ENCODE results near the gene MCTS1.
A peak's percentile ranks its signal among the peaks of the same experiment; 100 is the strongest.
"Not testable (repeated sequence)": the region's sequence is repeated elsewhere in the genome, so short reads cannot be mapped to it uniquely, and the experiment has no call there.

MCTS1 gene, protein sequence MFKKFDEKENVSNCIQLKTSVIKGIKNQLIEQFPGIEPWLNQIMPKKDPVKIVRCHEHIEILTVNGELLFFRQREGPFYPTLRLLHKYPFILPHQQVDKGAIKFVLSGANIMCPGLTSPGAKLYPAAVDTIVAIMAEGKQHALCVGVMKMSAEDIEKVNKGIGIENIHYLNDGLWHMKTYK

DNA sequence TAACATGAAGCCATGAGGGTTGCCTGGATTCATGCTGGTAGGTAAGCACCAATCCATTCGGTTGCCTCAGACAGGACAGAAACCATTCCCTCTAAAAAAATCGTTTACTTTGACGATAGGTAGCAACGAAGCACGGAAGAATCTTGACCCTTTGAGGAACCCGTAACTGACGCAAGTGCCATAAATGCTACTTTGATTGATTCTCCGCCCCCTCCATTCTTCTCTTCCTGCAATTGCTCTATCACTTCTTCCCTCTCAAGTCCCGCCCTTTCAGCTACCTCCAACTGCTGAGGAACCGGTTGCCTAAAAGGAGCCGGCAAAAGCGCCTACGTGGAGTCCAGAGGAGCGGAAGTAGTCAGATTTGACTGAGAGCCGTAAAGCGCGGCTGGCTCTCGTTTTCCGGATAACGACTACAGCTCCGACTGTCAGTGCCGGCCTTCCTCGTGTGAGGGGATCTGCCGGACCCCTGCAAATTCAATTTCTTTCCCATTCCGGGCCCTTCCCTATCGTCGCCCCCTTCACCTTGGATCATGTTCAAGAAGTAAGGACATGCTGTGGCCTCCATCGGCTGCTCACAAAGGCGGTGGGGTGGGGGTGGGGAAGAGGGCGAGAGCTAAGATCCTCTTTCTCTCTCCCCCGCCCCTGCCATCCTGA is at the start of gene MCTS1:
Gene MCTS1, plus strand, starts transcription at position 395 of the 654 bp plus-strand sequence. Its CDS starts 136 bp downstream, at position 531.
- ATAC-seq (peak; percentile 97), DNase-seq (peak; percentile 68 to 85)
- Mint-ChIP-seq H3K27ac (peak within 1 kb of the TSS; percentile 99), H3K9me3 (no peaks in the 10 kb centered on the region), H3K4me3 (peak within 1 kb of the TSS; percentile 97 to 99), H3K27me3 (no peaks in the 10 kb centered on the region), H3K4me1 (no peaks in the 10 kb centered on the region)

DNA sequence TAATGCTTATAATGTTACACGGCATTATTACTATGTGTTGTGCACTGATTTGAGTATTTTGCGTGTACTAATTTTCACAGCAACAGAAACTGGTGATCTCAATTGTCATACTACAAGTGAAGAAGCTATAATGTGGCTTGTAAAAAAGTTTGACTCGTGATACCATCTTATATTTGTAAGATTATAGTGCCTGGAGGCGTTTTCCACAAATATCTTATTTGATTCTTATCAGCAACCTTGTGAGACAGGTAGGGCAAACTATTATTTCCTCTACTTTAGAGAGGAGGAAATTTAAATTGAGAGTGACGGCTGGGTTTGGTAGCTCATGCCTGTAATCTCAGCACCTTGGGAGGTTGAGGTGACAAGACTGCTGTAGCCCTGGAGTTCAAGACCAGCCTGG is 47.6 kb upstream of the MCTS1 start:
- Mint-ChIP-seq H3K27ac (no peak overlapping the region), H3K4me1 (peaks cover 5% of the 10 kb centered on the region), H3K27me3 (no peaks in the 10 kb centered on the region), H3K4me3 (no peak overlapping the region), H3K9me3 (no peaks in the 10 kb centered on the region)
- ATAC-seq (no peak), DNase-seq (no peak)

DNA sequence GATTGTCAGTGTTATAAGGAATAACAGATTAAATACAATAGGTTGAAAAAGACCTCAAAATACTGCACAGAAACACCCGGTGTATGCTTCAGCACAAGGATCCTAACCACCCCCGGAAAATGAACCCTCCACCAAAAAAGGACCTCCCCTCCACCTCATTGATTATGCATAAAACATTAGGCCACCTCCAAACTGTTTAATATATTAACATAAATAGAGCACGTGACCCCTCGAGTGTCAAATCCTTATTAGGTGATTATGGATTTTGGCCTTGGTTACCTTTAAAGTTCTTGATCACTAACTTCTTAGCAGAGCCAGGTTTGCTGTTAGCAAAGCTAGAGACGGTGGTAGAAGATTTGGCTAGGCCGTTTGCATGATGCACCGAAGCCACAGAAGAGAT is 44.1 kb upstream of the MCTS1 start:
- Mint-ChIP-seq H3K27me3 (no peaks in the 10 kb centered on the region), H3K4me1 (peaks cover 8% of the 10 kb centered on the region), H3K4me3 (peak overlapping the region; percentile 99 to 100), H3K27ac (peak overlapping the region; percentile 72 to 99), H3K9me3 (no peaks in the 10 kb centered on the region)
- no peak for ATAC-seq
- peak in 1 of 2 donors; percentile 1 for DNase-seq

DNA sequence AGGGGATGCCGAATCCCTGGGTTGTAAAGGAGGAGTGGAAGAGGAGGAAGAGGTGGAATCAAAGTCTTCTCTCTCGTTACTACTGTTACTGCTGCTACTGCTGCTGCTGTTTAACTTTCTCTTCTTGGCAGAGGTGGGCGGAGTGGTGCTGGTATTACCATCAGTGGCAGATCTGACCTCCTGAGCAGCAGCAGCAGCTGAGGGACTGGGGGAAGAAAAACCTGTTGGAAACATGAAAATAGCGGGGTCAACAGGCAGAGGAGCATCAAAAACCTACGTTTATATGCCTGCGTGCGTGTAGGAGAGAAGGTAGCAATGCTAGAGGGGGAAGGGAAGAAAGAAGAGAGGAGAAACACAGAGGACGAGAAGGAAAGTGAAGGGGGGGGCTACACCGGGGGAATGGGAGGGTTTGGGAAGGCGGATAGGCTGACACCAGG is 43.5 kb upstream of the MCTS1 start:
- peak; percentile 39 to 41 for DNase-seq
- Mint-ChIP-seq H3K4me1 (peaks cover 6% of the 10 kb centered on the region), H3K9me3 (no peaks in the 10 kb centered on the region), H3K27me3 (no peaks in the 10 kb centered on the region), H3K4me3 (peak overlapping the region; percentile 99 to 100), H3K27ac (peak overlapping the region; percentile 99 to 100)
- ATAC-seq: peak; percentile 74

DNA sequence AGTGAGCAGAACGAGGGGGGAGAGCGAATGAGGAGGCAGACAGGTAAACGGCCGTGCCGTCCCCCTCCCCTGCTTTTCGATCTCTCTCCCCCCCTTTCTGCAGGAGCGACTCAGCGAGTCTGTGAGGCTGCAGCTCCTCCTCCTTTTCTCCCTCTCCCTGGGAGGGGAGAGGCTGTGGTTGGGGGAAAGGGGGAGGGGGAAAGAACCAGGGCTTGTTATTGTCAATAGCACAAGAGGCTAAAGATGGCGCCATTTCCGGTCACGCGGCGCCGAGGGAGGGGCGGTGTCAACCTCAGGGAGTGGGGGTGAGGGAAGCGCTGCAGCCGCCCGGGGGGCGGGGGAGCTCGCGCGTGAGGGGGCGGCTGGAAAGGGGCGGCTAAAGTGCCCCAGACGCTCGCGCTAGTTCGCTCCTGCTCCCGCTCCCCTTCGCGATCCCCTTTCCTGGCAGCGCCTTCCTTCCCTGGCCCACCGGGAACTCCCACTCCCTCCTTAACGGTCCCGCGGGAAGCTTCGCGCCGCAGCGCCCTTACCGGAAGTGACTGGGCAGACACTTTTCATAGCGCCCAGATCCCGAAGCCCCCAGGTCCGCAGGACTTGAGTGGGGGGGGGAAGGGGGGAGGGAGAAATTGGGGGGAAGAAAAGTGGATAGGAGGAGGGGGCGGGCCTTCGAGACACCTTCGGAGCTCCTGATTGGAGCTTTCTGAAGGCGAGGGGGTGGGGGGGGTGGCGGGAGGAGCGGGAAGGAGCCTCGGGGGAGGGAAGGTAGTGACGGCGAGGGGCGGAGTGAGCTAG is 42.9 kb upstream of the MCTS1 start, which contains the start of gene CUL4B:
Gene CUL4B, minus strand, starts transcription at position 121 of the 792 bp plus-strand sequence. CDS start 324 bp downstream, outside the sequence.
- Mint-ChIP-seq H3K27ac (peak within 1 kb of the TSS; percentile 99 to 100), H3K9me3 (no peaks in the 10 kb centered on the region), H3K4me1 (peaks cover 6% of the 10 kb centered on the region), H3K27me3 (no peaks in the 10 kb centered on the region), H3K4me3 (peak within 1 kb of the TSS; percentile 99 to 100)
- ATAC-seq: peak; percentile 92
- peak; percentile 86 to 92 for DNase-seq

DNA sequence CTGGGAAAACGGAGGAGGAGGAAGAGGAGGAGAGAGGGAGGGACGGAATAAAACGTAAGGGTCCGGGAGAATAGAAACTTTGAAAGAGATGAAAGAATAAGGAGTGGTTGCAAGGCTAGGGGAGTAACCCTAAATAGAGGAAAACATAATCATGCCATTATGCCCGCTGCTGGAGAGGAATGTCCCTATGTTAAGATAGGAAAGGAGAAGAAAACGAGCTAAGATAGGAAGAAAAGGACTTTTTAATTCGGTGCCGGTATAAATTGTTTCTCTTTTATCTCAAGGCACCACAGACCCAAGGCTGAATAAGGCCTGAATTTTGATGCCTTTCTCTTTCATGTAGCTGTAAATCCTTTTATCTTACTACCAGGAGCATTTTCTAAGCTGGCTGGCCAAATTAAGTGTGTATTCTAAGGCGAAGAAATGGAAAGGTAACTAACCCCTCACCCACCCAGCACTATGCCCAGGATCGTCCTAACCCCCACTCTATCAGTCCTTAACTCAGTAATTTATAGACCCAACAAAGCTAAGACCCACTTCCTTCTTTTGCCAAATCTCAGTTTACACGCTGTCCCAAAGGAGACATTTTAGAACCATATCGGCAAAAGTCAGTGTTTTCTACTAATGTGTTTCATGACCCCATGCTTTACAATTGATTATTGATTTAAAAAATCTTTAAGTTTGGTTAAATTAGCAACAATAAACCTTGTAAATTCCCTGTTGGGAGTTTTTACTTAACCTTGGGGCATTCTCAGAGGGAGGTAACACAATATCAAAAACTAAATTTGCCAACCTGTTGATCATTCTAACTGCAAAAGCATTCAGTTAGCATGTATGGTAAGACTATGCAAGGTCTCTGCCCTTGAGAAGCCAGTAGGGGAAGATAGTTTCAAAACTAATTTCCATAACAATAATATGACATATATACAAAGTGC is 42.0 kb upstream of the MCTS1 start:
- peak overlapping the region; percentile 99 to 100 for H3K27ac Mint-ChIP-seq
- H3K9me3 Mint-ChIP-seq: no peaks in the 10 kb centered on the region
- DNase-seq (peak in 1 of 2 donors; percentile 1), ATAC-seq (no peak)
- no peaks in the 10 kb centered on the region for H3K27me3 Mint-ChIP-seq
- peak overlapping the region; percentile 99 to 100 for H3K4me3 Mint-ChIP-seq
- peaks cover 6% of the 10 kb centered on the region for H3K4me1 Mint-ChIP-seq

DNA sequence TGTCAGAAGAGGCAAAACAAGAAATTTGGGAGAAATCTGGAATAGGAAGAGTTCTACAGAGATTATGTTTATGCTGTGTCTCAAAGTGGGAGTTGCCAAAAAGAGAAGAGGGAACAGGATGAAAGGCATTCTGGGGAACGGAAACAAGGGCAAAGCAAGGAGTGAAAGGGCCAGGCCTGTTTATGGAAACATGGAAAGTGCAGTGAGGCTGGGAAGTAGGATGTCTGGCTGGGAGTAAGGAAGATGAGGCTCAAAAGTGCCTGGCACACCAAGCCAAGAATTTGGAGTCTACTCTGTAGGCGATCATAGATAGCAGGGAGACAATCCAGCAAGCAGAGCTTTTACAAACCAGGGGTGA is 41.4 kb upstream of the MCTS1 start:
- peak overlapping the region in 1 of 2 donors; percentile 2 for H3K27ac Mint-ChIP-seq
- peaks cover 6% of the 10 kb centered on the region for H3K4me1 Mint-ChIP-seq
- no peaks in the 10 kb centered on the region for H3K9me3 Mint-ChIP-seq
- DNase-seq (no peak), ATAC-seq (no peak)
- peak overlapping the region in 1 of 2 donors; percentile 13 for H3K4me3 Mint-ChIP-seq
- no peaks in the 10 kb centered on the region for H3K27me3 Mint-ChIP-seq

DNA sequence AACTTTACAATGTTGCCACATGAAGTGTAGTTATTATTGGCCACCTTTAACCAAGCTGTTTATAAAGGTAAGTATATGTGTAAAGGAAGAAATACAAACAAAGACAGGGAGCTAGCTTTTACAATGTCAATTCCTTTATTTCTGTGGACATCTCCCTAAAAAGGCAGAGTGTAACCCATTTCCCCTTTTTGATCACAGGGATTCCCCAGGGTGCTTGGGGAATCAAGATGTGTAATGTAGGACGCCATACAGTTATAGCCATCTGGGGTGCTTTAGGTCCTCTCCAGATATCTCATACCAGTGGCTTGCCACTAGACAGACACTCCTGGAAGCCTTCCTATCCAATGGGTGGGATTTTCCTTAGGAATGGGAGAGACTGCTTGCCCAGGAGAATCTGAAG is 39.0 kb upstream of the MCTS1 start:
- Mint-ChIP-seq H3K4me3 (no peak overlapping the region), H3K9me3 (no peaks in the 10 kb centered on the region), H3K27ac (no peak overlapping the region), H3K4me1 (peaks cover 6% of the 10 kb centered on the region), H3K27me3 (no peaks in the 10 kb centered on the region)
- ATAC-seq (no peak), DNase-seq (no peak)

DNA sequence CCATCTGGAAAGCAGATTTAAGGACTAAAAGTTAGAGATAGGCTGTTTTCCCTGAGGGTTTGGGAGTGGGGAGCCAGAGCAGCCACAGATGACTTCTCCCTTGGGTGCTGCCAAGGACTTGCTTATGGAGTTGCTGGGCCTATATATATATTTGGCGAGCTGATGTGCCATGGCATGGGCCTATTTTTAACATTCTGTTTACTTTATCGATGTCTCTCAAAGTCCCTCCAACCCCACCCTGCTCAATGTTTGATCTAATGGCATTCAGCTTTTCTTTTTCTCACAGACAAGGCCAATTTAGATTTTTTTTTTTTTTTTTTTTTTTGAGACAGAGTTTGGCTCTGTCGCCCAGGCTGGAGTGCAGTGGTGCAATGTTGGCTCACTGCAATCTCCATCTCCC is 37.1 kb upstream of the MCTS1 start:
- no peak for DNase-seq
- H3K27me3 Mint-ChIP-seq: no peaks in the 10 kb centered on the region
- no peak overlapping the region for H3K4me3 Mint-ChIP-seq
- H3K9me3 Mint-ChIP-seq: no peaks in the 10 kb centered on the region
- no peak overlapping the region for H3K27ac Mint-ChIP-seq
- no peak for ATAC-seq
- H3K4me1 Mint-ChIP-seq: peaks cover 6% of the 10 kb centered on the region

DNA sequence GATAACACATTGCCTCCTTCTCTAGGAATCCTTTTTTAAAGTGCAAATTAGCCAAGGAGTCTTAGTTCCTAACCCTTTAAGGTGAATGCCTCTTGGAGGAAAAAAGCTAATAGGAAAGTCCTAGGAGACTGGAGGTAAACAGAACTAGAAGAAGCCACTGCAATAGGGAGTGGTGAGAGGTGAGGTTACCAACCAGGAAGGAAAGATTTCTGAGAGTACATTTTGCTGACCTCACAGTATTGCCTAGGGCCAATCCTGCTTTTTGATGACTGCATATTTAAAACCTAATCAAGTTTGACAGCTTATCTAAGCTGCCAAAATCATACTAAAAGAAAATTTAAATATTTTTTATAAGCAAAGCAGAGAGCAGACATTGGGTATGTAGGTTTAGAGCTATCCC is 35.9 kb upstream of the MCTS1 start:
- no peak overlapping the region for H3K4me3 Mint-ChIP-seq
- H3K4me1 Mint-ChIP-seq: no peaks in the 10 kb centered on the region
- H3K27ac Mint-ChIP-seq: no peak overlapping the region
- no peak for ATAC-seq
- no peaks in the 10 kb centered on the region for H3K27me3 Mint-ChIP-seq
- DNase-seq: no peak
- no peaks in the 10 kb centered on the region for H3K9me3 Mint-ChIP-seq

DNA sequence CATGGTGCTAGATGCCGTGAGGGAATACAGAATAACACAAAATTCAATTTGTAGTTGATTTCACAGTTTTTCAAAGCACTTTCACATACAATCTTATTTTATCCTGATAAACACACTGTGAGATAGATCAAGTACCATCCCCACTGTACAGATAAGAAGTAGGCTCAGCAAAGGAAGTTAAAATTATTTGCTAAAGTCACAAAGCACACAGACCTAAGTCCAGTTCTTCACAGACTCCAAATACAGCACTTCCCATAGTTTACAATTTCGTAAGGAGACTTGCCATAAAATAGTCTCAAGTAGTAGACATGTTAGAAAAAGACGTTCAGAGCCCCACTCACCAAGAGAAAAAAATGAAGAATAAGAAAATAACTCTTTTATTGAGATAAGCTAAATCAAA is 35.3 kb upstream of the MCTS1 start:
- H3K27me3 Mint-ChIP-seq: no peaks in the 10 kb centered on the region
- no peak overlapping the region for H3K27ac Mint-ChIP-seq
- no peak overlapping the region for H3K4me3 Mint-ChIP-seq
- no peaks in the 10 kb centered on the region for H3K4me1 Mint-ChIP-seq
- no peaks in the 10 kb centered on the region for H3K9me3 Mint-ChIP-seq
- no peak for ATAC-seq
- DNase-seq: no peak

DNA sequence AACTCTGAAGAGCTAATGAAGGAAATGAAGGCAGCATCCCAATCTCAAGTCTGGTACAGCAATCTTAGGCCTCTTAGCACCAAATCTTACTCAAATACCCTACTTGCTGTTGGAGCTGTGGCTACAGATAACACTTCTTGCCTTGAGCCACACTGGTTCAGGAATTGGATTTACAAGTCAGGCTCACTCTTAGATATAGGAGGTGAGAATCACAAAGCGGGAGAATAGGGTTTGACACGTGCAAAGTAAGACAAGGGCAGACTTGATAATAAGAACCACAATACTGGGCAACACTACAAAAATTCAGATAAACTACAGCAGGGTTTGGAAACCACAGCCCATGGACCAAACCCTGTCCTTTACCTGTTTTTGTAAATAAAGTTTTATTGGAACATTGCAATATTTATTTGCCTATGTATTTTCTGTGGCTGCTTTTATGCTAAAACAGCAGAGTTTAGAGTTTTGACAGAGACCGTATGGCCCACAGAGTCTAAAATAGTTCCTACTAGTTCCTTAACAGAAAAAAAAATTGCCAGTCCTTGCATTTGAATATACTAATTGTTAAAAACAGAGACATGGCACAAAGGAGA is 33.8 kb upstream of the MCTS1 start:
- Mint-ChIP-seq H3K27ac (no peak overlapping the region), H3K4me1 (no peaks in the 10 kb centered on the region), H3K27me3 (no peaks in the 10 kb centered on the region), H3K9me3 (no peaks in the 10 kb centered on the region), H3K4me3 (no peak overlapping the region)
- DNase-seq (no peak), ATAC-seq (no peak)

DNA sequence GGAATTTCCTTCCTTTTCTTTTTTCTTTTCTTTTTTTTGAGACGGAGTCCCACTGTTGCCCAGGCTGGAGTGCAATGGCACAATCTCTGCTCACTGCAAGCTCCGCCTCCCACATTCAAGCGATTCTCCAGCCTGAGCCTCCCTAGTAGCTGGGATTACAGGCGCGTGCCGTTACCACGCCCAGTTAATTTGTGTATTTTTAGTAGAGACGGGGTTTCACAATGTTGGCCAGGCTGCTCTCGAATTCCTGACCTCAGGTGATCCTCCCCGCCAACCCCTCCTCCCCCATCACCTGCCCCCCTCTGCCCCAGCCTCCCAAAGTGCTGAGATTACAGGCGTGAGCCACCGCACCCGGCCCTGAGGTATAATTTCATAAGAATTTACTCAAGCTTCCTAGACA is 30.1 kb upstream of the MCTS1 start:
- H3K4me1 Mint-ChIP-seq, H3K9me3 Mint-ChIP-seq, H3K4me3 Mint-ChIP-seq, ATAC-seq, H3K27me3 Mint-ChIP-seq, H3K27ac Mint-ChIP-seq, DNase-seq: not testable (repeated sequence)

DNA sequence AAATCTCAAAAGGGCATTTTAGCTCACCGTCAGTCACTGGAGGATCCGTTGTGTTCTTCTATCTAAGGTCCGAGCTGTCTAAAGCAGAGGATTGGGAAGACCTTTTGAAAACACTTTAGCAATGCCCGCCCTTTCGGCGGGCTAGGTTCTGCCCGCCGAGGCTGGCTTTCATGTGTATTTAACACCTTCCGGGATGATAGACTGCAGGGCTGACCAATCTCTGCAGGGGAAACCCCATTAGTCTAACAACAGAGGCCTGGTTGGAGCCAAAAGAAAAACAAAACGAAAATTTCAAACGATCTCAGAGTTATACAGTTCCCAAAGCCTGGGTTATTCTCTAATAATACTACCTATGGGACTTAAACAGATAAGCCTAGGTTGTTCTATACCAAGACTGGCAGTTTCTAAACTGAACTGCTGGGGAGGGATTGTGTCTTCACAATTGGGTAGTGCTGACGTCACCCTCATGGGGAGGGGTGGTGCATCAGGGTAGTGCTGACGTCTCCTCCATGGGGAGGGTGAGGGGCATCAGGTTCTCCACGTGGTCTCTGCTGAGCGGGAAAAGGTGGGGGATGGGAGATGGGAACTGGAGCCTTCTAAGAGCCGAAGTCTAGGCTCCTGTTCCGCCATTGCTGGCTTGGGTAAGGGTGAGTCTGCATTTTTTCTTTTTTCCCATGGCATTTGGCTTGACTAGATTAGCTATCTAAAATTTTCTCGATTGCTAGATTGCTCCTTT is 28.4 kb upstream of the MCTS1 start:
- DNase-seq (no peak), ATAC-seq (no peak)
- no peaks in the 10 kb centered on the region for H3K9me3 Mint-ChIP-seq
- H3K27me3 Mint-ChIP-seq: no peaks in the 10 kb centered on the region
- no peak overlapping the region for H3K4me3 Mint-ChIP-seq
- H3K27ac Mint-ChIP-seq: peak overlapping the region in 1 of 2 donors; percentile 88
- no peaks in the 10 kb centered on the region for H3K4me1 Mint-ChIP-seq

Measured in stimulated activated naive CD8-positive, alpha-beta T cell treated with anti-CD3 and anti-CD28 coated beads, Interleukin-15, amount 100 ng/mL, for 72 hours (primary cell).